Skeletal muscle tissue (tissue), 4 donors: ENCODE measurements around the gene ZCCHC8. TPM values are rescaled to one million over a fixed set of nuclear protein-coding genes. Genes with fewer than 3 reads are reported as not detected.
A peak's percentile ranks its signal among the peaks of the same experiment; 100 is the strongest.
"Not testable (repeated sequence)": the region's sequence is repeated elsewhere in the genome, so short reads cannot be mapped to it uniquely, and the experiment has no call there.

ENCODE experiments used
- H3K27ac ChIP-seq: one replicate; pipeline ENCODE4 v1.7.0; 2013; ENCODE audit warnings: mild to moderate bottlenecking, low read depth, low read length, inconsistent platforms
- H3K27me3 ChIP-seq, 3 donors: one replicate each; pipeline ENCODE4 v1.7.0; 2013; ENCODE audit warnings: low read length in 3 of 3; ENCODE audit not compliant: control insufficient read depth in 3 of 3, insufficient read depth in 3 of 3
- H3K36me3 ChIP-seq, 3 donors: one replicate each; pipeline ENCODE4 v1.7.0; 2013; ENCODE audit warnings: low read length in 3 of 3; ENCODE audit not compliant: control insufficient read depth in 3 of 3, insufficient read depth in 3 of 3
- H3K4me1 ChIP-seq, 3 donors: one replicate each; pipeline ENCODE4 v1.7.0; 2013; ENCODE audit warnings: low read length in 3 of 3, mild to moderate bottlenecking in 3 of 3; ENCODE audit not compliant: control insufficient read depth in 3 of 3, insufficient read depth in 3 of 3
- H3K4me3 ChIP-seq, 3 donors: one replicate each; pipeline ENCODE4 v1.7.0; 2013; ENCODE audit warnings: low read length in 3 of 3
- H3K9ac ChIP-seq, 3 donors: one replicate each; pipeline ENCODE4 v1.7.0; 2013; ENCODE audit warnings: low read length in 3 of 3, mild to moderate bottlenecking in 3 of 3, moderate library complexity in 2 of 3, low read depth in 1 of 3
- H3K9me3 ChIP-seq, 3 donors: one replicate each; pipeline ENCODE4 v1.7.0; 2013; ENCODE audit warnings: low read length in 3 of 3; ENCODE audit not compliant: control insufficient read depth in 3 of 3
- total RNA-seq: library from RNA; depleted of rRNA; stranded (reverse); fragments of >200 nt; gene quantifications from one replicate; pipeline ENCODE4 v1.2.3, GENCODE V29; 2014
- donor health status: Osteomylitis.

ZCCHC8 gene
- total RNA-seq, 1 donor from 2014 or later: 23.5 TPM

GRCh38 chr12:122444071-122444470 is 56.7 kb downstream of the ZCCHC8 start:
- H3K27ac ChIP-seq, H3K36me3 ChIP-seq, H3K9ac ChIP-seq, H3K9me3 ChIP-seq, H3K4me3 ChIP-seq, H3K27me3 ChIP-seq, H3K4me1 ChIP-seq: not testable (repeated sequence)

GRCh38 chr12:122438822-122439221 is 61.9 kb downstream of the ZCCHC8 start:
- H3K27me3 ChIP-seq, H3K4me1 ChIP-seq, H3K4me3 ChIP-seq, H3K9me3 ChIP-seq, H3K36me3 ChIP-seq, H3K9ac ChIP-seq, H3K27ac ChIP-seq: not testable (repeated sequence)

- Histone ChIP-seq H3K27ac (peak overlapping the region; percentile 46), H3K9ac (peak overlapping the region in 2 of 3 donors; percentile 25 to 45), H3K4me1 (peaks cover 0 to 10% (median 7%) of the 10 kb centered on the region in 3 donors), H3K4me3 (peak overlapping the region in 2 of 3 donors; percentile 39 to 54), H3K36me3 (no peaks in the 10 kb centered on the region), H3K9me3 (no peaks in the 10 kb centered on the region), H3K27me3 (no peaks in the 10 kb centered on the region)
Measured at GRCh38 chr12:122437656-122438121, 63.0 kb downstream of the ZCCHC8 start.

GRCh38 chr12:122435186-122435585 is 65.5 kb downstream of the ZCCHC8 start:
- Histone ChIP-seq H3K9me3 (no peaks in the 10 kb centered on the region), H3K27ac (no peak overlapping the region), H3K9ac (no peak overlapping the region), H3K4me3 (no peak overlapping the region), H3K4me1 (peaks cover 0 to 10% (median 7%) of the 10 kb centered on the region in 3 donors), H3K36me3 (no peaks in the 10 kb centered on the region), H3K27me3 (no peaks in the 10 kb centered on the region)

- H3K9me3 ChIP-seq, H3K4me1 ChIP-seq, H3K36me3 ChIP-seq: not testable (repeated sequence)
Measured at GRCh38 chr12:122429043-122429442, 71.7 kb downstream of the ZCCHC8 start.

GRCh38 chr12:122427403-122427802 is 73.3 kb downstream of the ZCCHC8 start:
- Histone ChIP-seq H3K4me3 (no peak overlapping the region), H3K27ac (no peak overlapping the region), H3K27me3 (no peaks in the 10 kb centered on the region), H3K9me3 (no peaks in the 10 kb centered on the region), H3K9ac (no peak overlapping the region), H3K36me3 (no peaks in the 10 kb centered on the region), H3K4me1 (peaks cover 10 to 12% (median 11%) of the 10 kb centered on the region in 3 donors)

More at GRCh38 chr12:122429043-122429442, 71.7 kb downstream of the ZCCHC8 start:
- not testable (repeated sequence) for H3K27me3 ChIP-seq, H3K4me3 ChIP-seq, H3K9ac ChIP-seq, H3K27ac ChIP-seq

- Histone ChIP-seq H3K9me3 (no peaks in the 10 kb centered on the region), H3K9ac (peak overlapping the region; percentile 82 to 93 (median 90)), H3K4me3 (peak overlapping the region; percentile 82 to 87 (median 86)), H3K27me3 (no peaks in the 10 kb centered on the region), H3K4me1 (peaks cover 22 to 31% (median 23%) of the 10 kb centered on the region in 3 donors), H3K27ac (peak overlapping the region; percentile 92), H3K36me3 (no peaks in the 10 kb centered on the region)
Measured at GRCh38 chr12:122423258-122424165, 77.2 kb downstream of the ZCCHC8 start.

- H3K4me3 ChIP-seq: peak overlapping the region; percentile 82 to 87 (median 86)
- peaks cover 28 to 38% (median 29%) of the 10 kb centered on the region in 3 donors for H3K4me1 ChIP-seq
- H3K9ac ChIP-seq: peak overlapping the region; percentile 82 to 93 (median 90)
- H3K27ac ChIP-seq: peak overlapping the region; percentile 92
- H3K9me3 ChIP-seq: no peaks in the 10 kb centered on the region
- no peaks in the 10 kb centered on the region for H3K27me3 ChIP-seq
- no peaks in the 10 kb centered on the region for H3K36me3 ChIP-seq
Measured at GRCh38 chr12:122422730-122423257, 77.9 kb downstream of the ZCCHC8 start.

- Histone ChIP-seq H3K36me3 (no peaks in the 10 kb centered on the region), H3K4me1 (peaks cover 29 to 39% (median 30%) of the 10 kb centered on the region in 3 donors), H3K4me3 (peak within 1 kb of the TSS; percentile 86 to 94 (median 91)), H3K27me3 (no peaks in the 10 kb centered on the region), H3K9me3 (no peaks in the 10 kb centered on the region), H3K27ac (peak within 1 kb of the TSS; percentile 98), H3K9ac (peak within 1 kb of the TSS; percentile 95 to 99 (median 96))
Measured at GRCh38 chr12:122421821-122422729, 78.7 kb downstream of the ZCCHC8 start, which contains the start of gene CLIP1. Gene CLIP1, minus strand, starts transcription at chr12:122422669. Its CDS starts 42,217 bp downstream, at chr12:122380452.
